Caco-2 (cell line): ENCODE measurements around the gene RTTN. TPM values are rescaled to one million over a fixed set of nuclear protein-coding genes. Genes with fewer than 3 reads are reported as not detected.

Source experiments
- BruUV-seq: library from RNA; stranded (reverse); fragments of 400-500 nt; replicated peaks from 2 replicates; lab custom pipeline; 2021; lab: Mats Ljungman, UMichigan
- CTCF ChIA-PET: fragments of 300-600 bp; sonication (Branson Sonifier 250); formaldehyde crosslinking; loops from one replicate; lab custom pipeline; 2022; ENCODE audit warnings: antibody characterized with exemption; lab: Charles Lee
- POLR2A ChIA-PET: fragments of 300-600 bp; sonication (Branson Sonifier 250); formaldehyde crosslinking; loops from one replicate; lab custom pipeline; 2022; ENCODE audit warnings: antibody characterized with exemption; lab: Charles Lee
- DNase-seq, 2 experiments: peaks; one replicate each; pipeline versions ENCODE4 v3.0.0 to v3.0.0-alpha.2; 2020 to 2022
- H3K27me3 ChIP-seq: replicated peaks from 2 replicates; pipeline ENCODE4 v1.6.0; 2011; ENCODE audit warnings: low read length; ENCODE audit not compliant: control insufficient read depth, insufficient read depth
- H3K36me3 ChIP-seq: 2 replicates; pipeline ENCODE4 v1.5.1; 2011; ENCODE audit warnings: low read length; ENCODE audit not compliant: control insufficient read depth, insufficient read depth
- H3K4me1 ChIP-seq: fragments of 250-450 bp; sonication (Bioruptor Pico); 2 replicates; pipeline ENCODE4 v1.5.1; 2020; ENCODE audit warnings: mild to moderate bottlenecking
- H3K4me3 ChIP-seq: 2 replicates; pipeline ENCODE4 v1.5.1; 2011; ENCODE audit warnings: low read depth, mild to moderate bottlenecking, control low read depth, low read length
- H3K9me3 ChIP-seq: fragments of 250-450 bp; sonication (Bioruptor Pico); 2 replicates; pipeline ENCODE4 v1.5.1; 2020; ENCODE audit warnings: mild to moderate bottlenecking, moderate library complexity
- H3K27ac Mint-ChIP-seq: one replicate; pipeline ENCODE4 v1.8.0; 2022; ENCODE audit warnings: mixed read lengths; ENCODE audit not compliant: unreplicated experiment
- H3K27me3 Mint-ChIP-seq: one replicate; pipeline ENCODE4 v1.8.0; 2022; ENCODE audit warnings: mixed read lengths; ENCODE audit not compliant: insufficient read depth, unreplicated experiment
- H3K36me3 Mint-ChIP-seq: one replicate; pipeline ENCODE4 v1.8.0; 2022; ENCODE audit warnings: mild to moderate bottlenecking, mixed read lengths; ENCODE audit not compliant: insufficient read depth, unreplicated experiment
- H3K4me1 Mint-ChIP-seq: one replicate; pipeline ENCODE4 v1.8.0; 2022; ENCODE audit warnings: low read depth, mixed read lengths; ENCODE audit not compliant: unreplicated experiment
- H3K4me3 Mint-ChIP-seq: one replicate; pipeline ENCODE4 v1.8.0; 2022; ENCODE audit warnings: mild to moderate bottlenecking, moderate library complexity, mixed read lengths; ENCODE audit not compliant: unreplicated experiment
- H3K9me3 Mint-ChIP-seq: one replicate; pipeline ENCODE4 v1.8.0; 2022; ENCODE audit warnings: mixed read lengths; ENCODE audit not compliant: unreplicated experiment
- CTCF ChIP-seq, 2 experiments: fragments of 200-600 bp in 1 of 2; IDR thresholded peaks; 1 replicate in 1 of 2; 2 replicates in 1 of 2; pipeline versions ENCODE4 v1.5.1 to v1.8.0; 2011 to 2022; ENCODE audit warnings: antibody characterized with exemption in 1 of 2, control low read depth in 1 of 2, inconsistent platforms in 1 of 2, low read depth in 1 of 2, low read length in 1 of 2, mild to moderate bottlenecking in 1 of 2, moderate library complexity in 1 of 2; ENCODE audit not compliant: insufficient read depth in 1 of 2, severe bottlenecking in 1 of 2, unreplicated experiment in 1 of 2
- intact Hi-C: fragments of 100-400 bp; cut with micrococcal nuclease; formaldehyde crosslinking; loops from one replicate; pipeline ENCODE4 v1.10.0; 2022; ENCODE audit not compliant: unreplicated experiment
- total RNA-seq: library from RNA; stranded (reverse); gene quantifications from 2 replicates; pipeline ENCODE4 v1.2.3, GENCODE V29; 2022

RTTN gene
- total RNA-seq, 1 experiment from 2014 or later, result 14.6 TPM

DNA sequence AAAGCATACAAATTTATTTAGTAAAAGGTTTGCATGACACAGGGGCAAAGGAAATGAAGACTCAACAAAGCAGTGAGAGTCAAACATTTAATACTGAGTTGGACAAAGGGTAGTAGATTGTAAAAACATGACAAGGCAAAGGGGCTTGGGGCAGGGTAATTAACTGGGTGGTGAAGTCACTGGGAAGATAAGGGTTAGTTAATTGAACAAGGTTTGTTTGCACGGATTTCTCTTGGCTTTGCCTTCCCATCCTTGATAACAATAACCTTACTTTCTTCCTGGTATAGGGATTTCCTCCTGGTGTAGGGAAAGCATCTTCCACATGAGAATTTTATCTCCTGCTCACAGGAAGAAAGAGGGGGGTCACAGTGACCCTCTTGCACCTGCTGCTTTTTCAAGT is 26.8 kb upstream of the RTTN start:
- POLR2A ChIA-PET, result no interaction called here
- no peak overlapping the region for H3K4me3 ChIP-seq
- CTCF ChIA-PET, result no interaction called here
- no peak for DNase-seq
- Mint-ChIP-seq H3K36me3 (no peaks in the 10 kb centered on the region), H3K4me3 (no peak overlapping the region), H3K9me3 (peaks cover 14% of the 10 kb centered on the region), H3K4me1 (no peaks in the 10 kb centered on the region), H3K27ac (no peak overlapping the region), H3K27me3 (no peaks in the 10 kb centered on the region)
- intact Hi-C loops, result no loop called here
- no peaks in the 10 kb centered on the region for H3K9me3 ChIP-seq
- no peaks in the 10 kb centered on the region for H3K36me3 ChIP-seq
- no TSS peak for BruUV-seq
- no peaks in the 10 kb centered on the region for H3K4me1 ChIP-seq
- H3K27me3 ChIP-seq, result no peaks in the 10 kb centered on the region
- no peak for TF ChIP-seq CTCF (IDR thresholded peaks at IDR 0.05; ENCODE audit: insufficient read depth in 1 of 2, low read depth in 1 of 2, low read length in 1 of 2, severe bottlenecking in 1 of 2, unreplicated experiment in 1 of 2)

- no peaks in the 10 kb centered on the region for H3K27me3 ChIP-seq
- H3K4me1 ChIP-seq, result no peaks in the 10 kb centered on the region
- no peaks in the 10 kb centered on the region for H3K36me3 ChIP-seq
- no peaks in the 10 kb centered on the region for H3K9me3 ChIP-seq
- H3K4me1 Mint-ChIP-seq, result no peaks in the 10 kb centered on the region
- H3K36me3 Mint-ChIP-seq, result no peaks in the 10 kb centered on the region
- no peak overlapping the region for H3K4me3 ChIP-seq
- no peak for DNase-seq
- no peak for TF ChIP-seq CTCF (IDR thresholded peaks at IDR 0.05; ENCODE audit: insufficient read depth in 1 of 2, low read depth in 1 of 2, low read length in 1 of 2, severe bottlenecking in 1 of 2, unreplicated experiment in 1 of 2)
- no TSS peak for BruUV-seq
- ChIA-PET CTCF (no interaction called here), POLR2A (no interaction called here)
- H3K27ac Mint-ChIP-seq, result no peak overlapping the region
- peaks cover 14% of the 10 kb centered on the region for H3K9me3 Mint-ChIP-seq
- no peak overlapping the region for H3K4me3 Mint-ChIP-seq
- H3K27me3 Mint-ChIP-seq, result no peaks in the 10 kb centered on the region
- intact Hi-C loops, result no loop called here
These were observed 24.2 kb upstream of the RTTN start for GRCh38 chr18:70229639-70230038.

DNA sequence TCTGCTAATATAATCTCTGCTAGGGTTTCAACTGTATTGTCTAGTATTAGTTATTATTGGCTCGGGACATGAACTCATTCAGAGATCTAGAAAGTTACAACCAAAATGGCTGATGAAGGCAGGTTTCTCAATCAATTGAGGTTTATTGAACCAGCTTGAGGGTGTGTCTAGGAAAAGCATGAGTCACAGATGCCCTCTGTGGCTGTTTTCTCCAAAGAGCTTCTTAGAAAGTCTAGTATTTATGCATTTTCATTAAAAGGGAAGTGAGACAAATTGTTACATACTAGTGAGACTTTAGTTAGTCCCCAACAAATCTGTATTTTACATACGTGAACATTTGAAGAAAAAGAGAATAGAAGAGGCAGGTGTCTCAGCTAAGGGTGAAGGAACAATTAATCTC is 23.0 kb upstream of the RTTN start:
- H3K36me3 ChIP-seq, result no peaks in the 10 kb centered on the region
- H3K4me3 Mint-ChIP-seq, result no peak overlapping the region
- POLR2A ChIA-PET, result no interaction called here
- no peak overlapping the region for H3K27ac Mint-ChIP-seq
- no TSS peak for BruUV-seq
- intact Hi-C loops, result no loop called here
- H3K36me3 Mint-ChIP-seq, result no peaks in the 10 kb centered on the region
- no peaks in the 10 kb centered on the region for H3K4me1 Mint-ChIP-seq
- TF ChIP-seq CTCF (IDR thresholded peaks at IDR 0.05; ENCODE audit: insufficient read depth in 1 of 2, low read depth in 1 of 2, low read length in 1 of 2, severe bottlenecking in 1 of 2, unreplicated experiment in 1 of 2), result no peak
- no peaks in the 10 kb centered on the region for H3K27me3 ChIP-seq
- H3K4me3 ChIP-seq, result no peak overlapping the region
- CTCF ChIA-PET, result no interaction called here
- H3K9me3 ChIP-seq, result no peaks in the 10 kb centered on the region
- H3K27me3 Mint-ChIP-seq, result no peaks in the 10 kb centered on the region
- H3K4me1 ChIP-seq, result no peaks in the 10 kb centered on the region
- peaks cover 14% of the 10 kb centered on the region for H3K9me3 Mint-ChIP-seq
- DNase-seq, result no peak
